Measurements from ENCODE around the gene CST1.

GRCh38 chr20:23774081-23774480 is 23.3 kb upstream of the CST1 start:
- TF ChIP-seq CTCF (IDR thresholded peaks at IDR 0.05; ENCODE audit: low read length) (no peak), EZH2 (IDR thresholded peaks at IDR 0.05; ENCODE audit: borderline replicate concordance, low read length) (no peak)
